GM21825 (cell line): Measurements from ENCODE around the gene GSTCD.
"Not testable (repeated sequence)": the region's sequence is repeated elsewhere in the genome, so short reads cannot be mapped to it uniquely, and the experiment has no call there.

Experiments used
- ATAC-seq: cut with Tn5 transposase; IDR thresholded peaks from one replicate; pipeline ENCODE4 v1.9.1; 2021; ENCODE audit warnings: mild to moderate bottlenecking, moderate library complexity; ENCODE audit not compliant: unreplicated experiment

The GSTCD gene

DNA sequence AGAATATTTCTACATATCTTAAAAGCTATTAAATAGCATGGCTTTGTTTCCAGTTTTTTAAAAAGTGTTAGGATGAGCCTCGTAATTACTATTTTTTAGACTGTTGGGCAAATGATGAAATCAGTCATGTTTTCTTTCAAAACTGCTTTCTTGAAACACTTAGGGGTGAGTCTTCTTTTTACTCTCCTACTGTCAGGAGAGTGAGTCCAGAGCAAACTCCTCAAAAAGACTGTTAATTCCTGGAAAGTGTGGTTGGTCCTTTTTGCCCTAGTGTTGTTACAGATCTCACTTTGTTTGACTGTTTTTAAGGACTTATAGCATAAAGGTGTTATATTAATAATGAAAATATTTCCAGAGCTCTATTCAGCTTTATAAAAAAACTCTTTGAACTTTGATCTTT lies 6.3 kb downstream of the GSTCD start:
- ATAC-seq = no peak

DNA sequence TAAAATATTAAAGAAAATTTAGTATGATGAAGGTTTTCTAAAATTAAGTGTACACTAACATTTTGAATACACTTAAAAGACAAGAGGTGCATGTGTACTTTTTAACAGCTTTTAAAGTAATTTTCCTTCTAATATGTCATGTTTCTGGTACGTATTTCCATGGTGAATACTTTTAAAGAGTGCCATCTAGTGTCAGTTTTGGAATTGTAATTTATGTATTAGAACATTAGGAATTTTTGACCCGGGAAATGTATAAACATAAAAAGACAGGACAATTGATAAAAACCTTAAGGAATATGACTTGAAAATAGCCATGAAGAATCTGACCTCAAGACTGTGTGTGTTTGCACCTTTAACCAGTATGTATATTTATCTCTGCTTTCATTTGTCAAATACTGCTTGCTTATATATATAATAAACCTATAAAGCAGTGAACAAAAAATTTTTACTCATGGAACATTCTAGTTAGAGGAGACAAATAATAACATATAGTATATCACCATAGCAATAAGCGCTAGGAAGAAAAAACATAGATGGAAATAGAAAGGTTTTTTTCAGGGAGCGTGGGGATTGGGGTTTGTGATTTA lies 7.2 kb downstream of the GSTCD start:
- no peak for ATAC-seq

DNA sequence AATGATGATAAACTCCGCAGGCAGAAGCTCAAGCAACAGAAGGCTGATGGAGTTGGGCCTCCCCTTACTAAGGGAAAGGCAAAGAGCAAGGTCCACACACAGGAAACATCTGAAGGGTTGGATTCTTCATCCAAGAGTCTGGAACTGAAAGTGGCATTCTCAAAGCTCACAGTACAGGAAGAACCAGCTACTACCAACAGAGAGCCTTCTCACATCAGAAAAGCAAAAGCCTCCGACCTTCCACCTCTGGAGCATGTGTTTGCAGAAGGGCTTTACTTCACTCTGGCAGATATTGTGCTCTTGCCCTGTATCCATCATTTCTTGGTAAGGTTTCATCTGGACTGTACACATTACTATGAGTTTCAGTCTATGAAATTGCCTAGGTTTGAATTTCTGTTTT lies 10.6 kb downstream of the GSTCD start:
- no peak for ATAC-seq

DNA sequence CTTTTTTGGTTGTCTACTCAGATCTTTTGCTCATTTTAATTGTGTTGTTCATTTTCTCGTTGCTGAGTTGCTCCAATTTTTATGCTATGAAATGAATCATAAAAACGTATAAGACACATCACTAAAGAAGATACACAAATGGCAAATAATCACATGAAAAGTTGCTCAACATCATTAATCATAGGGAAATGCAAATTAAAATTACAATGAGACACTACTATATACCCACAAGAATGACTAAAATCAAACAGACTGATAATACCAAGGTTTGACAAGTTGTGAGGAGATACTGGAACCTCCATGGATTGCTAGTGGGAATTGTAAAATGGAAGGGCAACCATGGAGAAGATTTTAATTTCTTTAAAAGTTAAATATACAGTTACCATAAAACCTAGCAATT lies 17.0 kb downstream of the GSTCD start:
- ATAC-seq = no peak

DNA sequence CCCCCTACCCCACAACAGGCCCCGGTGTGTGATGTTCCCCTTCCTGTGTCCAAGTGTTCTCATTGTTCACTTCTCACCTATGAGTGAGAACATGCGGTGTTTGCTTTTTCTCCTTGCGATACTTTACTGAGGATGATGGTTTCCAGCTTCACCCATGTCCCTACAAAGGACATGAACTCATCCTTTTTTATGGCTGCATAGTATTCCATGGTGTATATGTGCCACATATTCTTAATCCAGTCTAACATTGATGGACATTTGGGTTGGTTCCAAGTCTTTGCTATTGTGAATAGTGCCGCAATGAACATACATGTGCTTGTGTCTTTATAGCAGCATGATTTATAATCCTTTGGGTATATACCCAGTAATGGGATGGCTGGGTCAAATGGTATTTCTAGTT lies 21.3 kb downstream of the GSTCD start:
- ATAC-seq = not testable (repeated sequence)

DNA sequence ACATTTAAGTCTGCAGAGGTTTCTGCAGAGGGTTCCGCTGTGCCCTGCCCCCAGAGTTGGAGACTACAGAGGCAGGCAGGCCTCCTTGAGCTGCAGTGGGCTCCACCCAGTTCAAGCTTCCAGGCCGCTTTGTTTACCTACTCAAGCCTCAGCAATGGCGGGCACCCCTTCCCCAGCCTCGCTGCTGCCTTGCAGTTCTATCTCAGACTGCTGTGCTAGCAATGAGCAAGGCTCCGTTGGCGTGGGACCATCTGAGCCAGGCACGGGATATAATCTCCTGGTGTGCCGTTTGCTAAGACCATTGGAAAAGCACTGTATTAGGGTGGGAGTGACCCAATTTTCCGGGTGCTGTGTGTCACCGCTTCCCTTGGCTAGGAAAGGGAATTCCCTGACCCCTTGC lies 26.6 kb downstream of the GSTCD start:
- not testable (repeated sequence) for ATAC-seq

DNA sequence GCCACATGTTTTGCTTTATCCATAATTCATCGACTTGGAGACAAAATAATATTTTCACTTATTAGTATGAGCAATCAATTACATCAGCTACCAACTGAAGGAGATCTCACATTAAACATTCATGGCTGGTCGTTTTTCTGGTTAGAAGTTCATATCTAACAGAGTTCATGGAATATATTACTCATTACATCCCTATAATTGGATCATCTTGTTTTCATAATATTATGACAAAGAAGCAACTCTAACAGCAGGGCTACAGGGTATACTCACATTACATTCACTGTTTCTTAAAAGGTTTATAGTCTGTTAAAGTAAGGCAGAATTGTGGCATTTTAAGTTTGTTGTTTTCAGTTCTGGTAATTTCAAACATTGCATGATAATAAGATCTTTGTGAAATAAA lies 33.0 kb downstream of the GSTCD start:
- no peak for ATAC-seq

DNA sequence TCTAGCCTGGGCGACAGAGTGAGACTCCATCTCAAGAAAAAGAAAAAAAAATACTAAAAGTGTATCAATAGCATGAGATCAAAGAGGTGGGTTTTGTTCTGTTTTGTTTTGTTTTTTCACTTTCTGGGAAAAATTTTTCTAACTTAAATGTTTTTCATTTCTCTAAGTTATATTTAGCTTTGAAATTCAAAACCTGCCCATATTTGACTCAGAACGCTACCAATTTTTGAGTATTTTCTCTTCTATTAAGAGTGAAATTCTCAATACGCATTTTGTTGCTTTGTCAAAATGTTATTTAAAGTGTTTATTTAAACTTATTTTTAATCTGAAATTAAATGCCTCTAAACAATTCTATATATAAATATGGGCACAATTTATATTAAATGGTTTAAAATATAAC lies 39.6 kb downstream of the GSTCD start:
- no peak for ATAC-seq

DNA sequence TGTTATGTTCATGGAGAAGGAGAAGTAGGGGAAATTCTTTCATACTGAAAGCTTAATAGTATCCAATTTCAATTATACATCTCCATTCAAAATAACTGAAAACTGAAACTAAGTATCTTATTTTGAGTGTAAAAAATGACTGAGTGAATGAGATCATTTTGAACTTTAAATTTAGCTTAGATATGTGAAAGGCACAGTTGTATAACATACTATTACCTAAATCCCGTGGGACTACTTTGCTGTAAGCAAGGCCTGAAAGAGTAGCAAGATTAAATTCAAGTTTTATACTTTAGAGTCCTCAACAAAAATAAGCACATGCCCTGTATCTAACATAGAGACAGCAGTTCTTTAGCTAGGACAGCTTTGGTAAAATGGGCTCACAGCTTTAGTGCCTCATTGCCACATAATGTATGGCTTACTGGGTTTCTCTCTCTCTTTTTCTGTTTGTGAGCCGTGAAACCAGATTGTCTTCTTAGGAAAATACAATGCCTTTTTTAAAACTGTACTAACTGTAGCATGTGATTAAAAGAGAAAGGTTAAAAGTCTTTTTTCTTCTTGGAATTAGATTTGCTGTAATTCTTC lies 43.2 kb downstream of the GSTCD start:
- ATAC-seq = no peak

DNA sequence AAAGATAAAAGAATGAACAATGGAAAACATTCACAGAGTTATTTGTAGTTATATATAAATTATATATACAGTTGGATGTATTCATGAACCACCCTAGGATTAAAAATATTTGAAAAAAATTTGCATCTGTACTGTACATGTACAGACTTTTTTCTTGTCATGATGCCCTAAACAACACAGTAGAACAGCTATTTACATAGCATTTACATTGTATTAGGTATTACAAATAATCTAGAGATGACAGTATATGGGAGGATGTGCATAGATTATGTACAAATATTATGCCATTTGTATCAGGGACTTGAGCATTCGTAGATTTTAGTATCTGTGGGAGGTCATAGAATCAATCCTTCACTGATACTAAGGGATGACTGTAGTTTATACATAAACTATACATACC lies 44.8 kb downstream of the GSTCD start:
- ATAC-seq = no peak

DNA sequence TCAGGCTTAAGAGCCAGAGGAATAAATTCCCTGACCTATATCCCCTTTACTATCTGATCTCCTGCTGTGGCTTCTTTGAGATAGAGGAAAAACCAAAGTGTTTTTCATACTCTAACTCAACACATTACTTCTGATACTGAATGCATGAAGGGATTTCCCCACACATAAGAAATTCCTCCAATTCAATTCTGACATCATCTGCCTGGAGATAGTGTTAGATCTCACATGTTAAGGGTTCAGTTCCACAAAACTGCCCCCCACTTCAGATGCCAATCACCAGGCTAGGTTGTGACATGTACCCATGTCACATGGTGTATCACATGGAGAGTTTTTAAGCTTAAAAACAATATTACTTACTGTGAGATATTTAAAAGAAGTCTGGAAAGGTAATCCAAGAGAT lies 46.8 kb downstream of the GSTCD start:
- no peak for ATAC-seq

DNA sequence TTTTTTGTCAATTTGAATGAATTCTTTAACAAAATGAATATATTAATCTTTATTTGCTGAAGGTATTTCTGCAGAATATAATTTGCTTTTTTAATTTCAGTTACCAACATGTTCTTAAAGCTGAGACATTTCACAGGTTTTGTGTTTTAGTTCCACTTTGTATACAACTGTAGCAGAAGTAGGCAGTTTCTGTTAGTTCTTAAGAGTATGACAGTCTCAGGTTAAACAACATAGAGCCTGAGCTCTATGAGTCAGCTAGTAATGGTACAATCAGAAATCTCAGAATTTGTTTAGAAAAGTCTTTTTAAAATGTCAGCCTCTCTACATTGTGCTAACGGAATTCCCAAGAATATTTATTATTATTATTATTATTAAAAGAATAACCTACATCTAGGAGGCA lies 50.4 kb downstream of the GSTCD start:
- ATAC-seq = no peak

DNA sequence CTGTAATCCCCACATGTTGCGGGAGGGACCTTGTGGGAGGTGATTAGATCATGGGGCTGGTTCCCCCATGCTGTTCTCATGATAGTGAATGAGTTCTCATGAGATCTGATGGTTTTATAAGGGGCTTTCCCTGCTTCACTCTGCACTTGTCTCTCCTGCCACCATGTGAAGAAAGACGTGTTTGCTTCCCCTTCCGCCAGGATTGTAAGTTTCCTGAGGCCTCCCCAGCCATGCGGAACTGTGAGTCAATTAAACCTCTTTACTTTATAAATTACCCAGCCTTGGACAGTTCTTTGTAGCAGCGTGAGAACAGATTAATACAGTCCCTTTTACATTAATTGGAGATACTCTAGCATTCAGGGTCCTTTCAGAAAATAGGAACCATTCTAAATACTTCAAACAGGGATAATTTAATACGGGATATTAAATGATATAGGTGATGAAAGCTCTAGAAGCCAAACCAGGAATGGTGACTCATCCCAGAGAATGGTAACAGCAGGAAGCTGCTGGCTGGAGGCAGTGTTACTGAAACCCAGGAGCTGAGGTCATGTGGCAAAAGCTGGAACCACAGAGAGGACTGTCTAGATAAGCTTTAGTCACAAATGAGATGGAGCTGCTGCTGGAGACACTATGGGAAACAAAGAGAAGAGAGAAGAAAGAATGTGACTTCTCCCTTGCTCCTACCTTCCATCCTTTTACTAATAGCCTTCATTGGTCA lies 57.3 kb downstream of the GSTCD start:
- no peak for ATAC-seq

DNA sequence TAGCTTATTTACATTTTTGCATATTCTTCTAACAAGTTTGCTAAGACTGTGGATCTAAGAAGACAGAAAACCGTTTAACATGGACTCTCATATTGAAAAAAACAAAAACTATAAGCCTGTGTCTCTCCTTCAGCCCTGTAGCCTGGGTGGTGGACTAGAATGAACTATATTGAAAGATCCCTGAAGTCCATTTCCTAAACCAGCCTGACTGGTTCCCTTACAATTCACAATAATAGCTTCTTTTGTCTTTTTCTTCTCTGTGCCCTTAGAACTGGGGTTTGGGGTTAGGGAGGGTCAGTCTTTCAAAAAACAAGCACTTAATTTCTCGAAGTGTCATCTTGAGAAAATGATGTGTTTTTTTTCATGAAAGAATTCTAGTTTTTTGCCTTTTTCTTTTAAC lies 59.0 kb downstream of the GSTCD start:
- no peak for ATAC-seq

DNA sequence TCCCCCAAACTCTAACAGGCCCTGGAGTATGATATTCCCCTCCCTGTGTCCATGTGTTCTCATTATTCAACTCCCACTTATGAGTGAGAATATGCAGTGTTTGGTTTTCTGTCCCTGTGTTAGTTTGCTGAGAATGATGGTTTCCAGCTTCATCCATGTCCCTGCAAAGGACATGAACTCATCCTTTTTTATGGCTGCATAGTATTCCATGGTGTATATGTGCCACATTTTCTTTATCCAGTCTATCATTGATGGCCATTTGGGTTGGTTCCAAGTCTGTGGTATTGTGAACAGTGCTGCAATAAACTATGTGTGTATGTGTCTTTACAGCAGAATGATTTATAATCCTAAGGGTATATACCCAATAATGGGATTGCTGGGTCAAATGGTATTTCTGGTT lies 61.9 kb downstream of the GSTCD start:
- not testable (repeated sequence) for ATAC-seq

DNA sequence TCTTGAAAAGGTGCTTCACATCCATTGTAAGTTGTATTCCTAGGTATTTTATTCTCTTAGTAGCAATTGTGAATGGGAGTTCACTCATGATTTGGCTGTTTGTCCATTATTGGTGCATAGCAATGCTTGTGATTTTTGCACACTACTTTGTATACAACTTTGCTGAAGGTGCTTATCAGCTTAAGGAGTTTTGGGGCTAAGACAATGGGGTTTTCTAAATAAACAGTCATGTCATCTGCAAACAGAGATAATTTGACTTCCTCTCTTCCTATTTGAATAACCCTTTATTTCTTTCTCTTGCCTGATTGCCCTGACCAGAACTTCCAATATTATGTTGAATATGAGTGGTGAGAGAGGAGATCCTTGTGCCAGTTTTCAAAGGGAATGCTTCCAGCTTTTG lies 63.5 kb downstream of the GSTCD start:
- ATAC-seq = not testable (repeated sequence)

DNA sequence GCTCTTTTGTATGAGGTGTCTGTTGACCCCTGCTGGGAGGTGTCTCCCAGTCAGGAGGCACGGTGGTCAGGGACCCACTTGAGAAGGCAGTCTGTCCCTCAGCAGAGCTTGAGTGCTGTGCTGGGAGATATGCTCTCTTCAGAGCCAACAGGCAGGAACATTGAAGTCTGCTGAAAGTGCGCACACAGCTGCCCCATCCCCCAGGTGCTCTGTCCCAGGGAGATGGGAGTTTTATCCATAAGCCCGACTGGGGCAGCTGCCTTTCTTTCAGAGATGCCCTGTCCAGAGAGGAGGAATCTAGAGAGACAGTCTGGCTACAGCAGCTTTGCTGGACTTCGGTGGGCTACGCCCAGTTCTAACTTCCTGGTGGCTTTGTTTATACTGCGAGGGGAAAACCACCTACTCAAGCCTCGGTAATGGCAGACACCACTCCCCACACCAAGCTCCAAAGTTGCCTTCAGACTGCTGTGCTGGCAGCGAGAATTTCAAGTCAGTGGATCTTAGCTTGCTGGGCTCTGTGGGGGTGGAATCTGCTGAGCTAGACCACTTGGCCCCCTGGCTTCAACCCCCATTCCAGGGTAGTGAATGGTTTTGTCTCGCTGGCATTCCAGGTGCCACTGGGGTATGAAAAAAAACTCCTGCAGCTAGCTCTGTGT lies 67.3 kb downstream of the GSTCD start:
- not testable (repeated sequence) for ATAC-seq

DNA sequence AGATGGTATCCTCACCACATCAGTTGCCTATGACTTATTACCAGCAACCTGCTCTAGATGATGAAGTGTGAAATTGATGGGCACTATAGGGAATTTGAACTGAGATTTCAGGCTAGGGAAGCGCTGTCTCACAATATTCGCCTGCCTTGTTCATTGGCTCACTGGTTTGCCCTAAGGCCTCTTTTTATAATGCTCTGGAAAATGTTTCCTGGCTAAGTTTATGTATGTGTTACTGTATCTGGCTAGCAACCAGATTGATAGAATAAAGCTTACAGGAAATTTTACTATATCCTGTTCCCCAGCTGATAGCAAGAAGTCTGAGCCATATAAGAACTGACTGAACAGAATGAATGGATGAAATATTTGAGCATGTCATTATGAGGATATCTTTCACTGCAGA lies 71.6 kb downstream of the GSTCD start:
- no peak for ATAC-seq

DNA sequence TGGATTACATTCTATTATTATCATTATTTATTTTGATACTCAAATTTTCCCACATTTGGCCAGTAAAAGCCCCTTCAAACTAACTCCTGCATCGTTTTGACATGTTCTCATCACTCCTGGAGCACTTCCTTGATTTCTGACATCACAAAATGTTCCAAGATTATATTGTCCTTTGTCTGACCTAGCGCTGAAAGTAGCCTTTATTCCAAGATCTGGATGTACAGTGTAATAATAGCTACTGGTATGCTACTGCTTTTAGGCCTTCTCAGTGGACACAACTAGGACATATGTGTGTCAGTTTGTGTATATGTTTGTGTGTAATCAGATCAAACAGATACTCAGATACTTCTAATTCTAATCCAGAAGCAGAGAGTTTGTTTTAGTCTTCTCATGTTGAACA lies 76.2 kb downstream of the GSTCD start:
- ATAC-seq = no peak

DNA sequence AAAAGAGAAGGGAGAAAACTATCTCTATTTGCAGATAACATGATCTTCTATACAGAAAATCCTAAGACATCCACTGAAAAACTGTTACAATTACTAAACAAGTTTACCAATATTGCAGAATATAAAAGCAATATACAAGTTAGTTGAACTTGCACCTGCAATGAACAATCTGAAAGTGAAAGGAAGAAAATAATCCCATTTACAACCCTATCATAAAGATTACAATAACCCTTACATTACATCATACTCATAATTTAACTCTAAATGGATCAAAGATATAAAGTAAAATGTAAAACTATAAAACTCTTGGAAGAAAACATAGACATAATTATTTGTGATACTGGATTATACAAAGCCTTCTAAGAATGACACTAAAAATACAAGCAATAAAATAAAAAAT lies 77.2 kb downstream of the GSTCD start:
- ATAC-seq = no peak

DNA sequence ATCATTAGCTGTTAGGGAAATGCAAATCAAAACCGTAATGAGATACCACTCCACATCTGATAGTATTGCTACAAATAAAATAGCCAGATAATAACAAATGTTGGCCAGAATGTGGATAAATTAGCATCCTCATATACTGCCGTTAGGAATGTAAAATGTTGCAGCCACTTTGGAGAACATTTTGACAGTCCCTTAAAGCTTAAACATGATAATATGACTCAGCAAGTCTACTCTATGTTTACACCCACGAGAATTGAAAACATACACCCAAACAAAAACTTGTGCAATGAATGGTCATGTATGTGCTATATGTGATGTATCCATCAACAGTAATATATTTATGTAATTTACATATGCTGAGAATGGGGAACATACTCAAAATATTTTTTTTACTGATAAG lies 78.2 kb downstream of the GSTCD start:
- ATAC-seq = no peak

DNA sequence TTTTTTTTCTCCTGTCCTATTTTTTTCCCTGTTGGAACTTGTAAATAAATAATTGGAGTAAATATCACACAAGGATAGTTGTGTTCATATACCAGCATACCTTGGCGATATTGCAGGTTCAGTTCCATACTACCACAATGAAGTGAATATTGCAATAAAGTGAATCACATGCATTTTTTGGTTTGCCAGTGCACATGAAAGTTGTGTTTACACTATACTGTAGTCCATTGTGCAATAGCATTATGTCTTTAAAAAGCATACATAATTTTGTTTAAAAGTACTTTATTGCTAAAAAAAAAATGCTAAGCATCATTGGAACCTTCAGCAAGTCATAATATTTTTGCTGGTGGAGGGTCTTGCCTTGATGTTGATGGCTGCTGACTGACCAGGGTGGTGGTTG lies 88.6 kb downstream of the GSTCD start:
- ATAC-seq = no peak
